Body of pancreas (tissue), 4 donors: ENCODE results near the gene RUFY3.

ENCODE experiments used
- CTCF ChIP-seq, 7 experiments: fragments of 450-650 bp in 4 of 7; fragments of 200-600 bp in 3 of 7; sonication (generic) in 3 of 7; IDR thresholded peaks; one replicate each; pipeline ENCODE4 v1.5.1; 2016 to 2019; ENCODE audit warnings: antibody characterized with exemption in 7 of 7
- POLR2A ChIP-seq, 3 donors: fragments of 450-650 bp; IDR thresholded peaks; one replicate each; pipeline ENCODE4 v1.6.1; 2016; ENCODE audit warnings: antibody characterized with exemption in 3 of 3, mild to moderate bottlenecking in 2 of 3

GRCh38 chr4:70741867-70742658 is 20.3 kb downstream of the RUFY3 start:
- TF ChIP-seq CTCF (IDR thresholded peaks at IDR 0.05) (no peak), POLR2A (IDR thresholded peaks at IDR 0.05) (no peak)
